WI38 (cell line): ENCODE results near the gene SRCIN1.

Experiments used
- H3K4me3 ChIP-seq: 2 replicates; pipeline ENCODE4 v1.5.1; 2011; ENCODE audit warnings: low read depth, mild to moderate bottlenecking, control low read depth, low read length
- TF ChIP-seq, protein P1 (sequence below): IDR thresholded peaks from 2 replicates; pipeline ENCODE4 v1.5.1; 2012; ENCODE audit warnings: low read depth, mild to moderate bottlenecking, control low read depth, low read length

The SRCIN1 gene

DNA sequence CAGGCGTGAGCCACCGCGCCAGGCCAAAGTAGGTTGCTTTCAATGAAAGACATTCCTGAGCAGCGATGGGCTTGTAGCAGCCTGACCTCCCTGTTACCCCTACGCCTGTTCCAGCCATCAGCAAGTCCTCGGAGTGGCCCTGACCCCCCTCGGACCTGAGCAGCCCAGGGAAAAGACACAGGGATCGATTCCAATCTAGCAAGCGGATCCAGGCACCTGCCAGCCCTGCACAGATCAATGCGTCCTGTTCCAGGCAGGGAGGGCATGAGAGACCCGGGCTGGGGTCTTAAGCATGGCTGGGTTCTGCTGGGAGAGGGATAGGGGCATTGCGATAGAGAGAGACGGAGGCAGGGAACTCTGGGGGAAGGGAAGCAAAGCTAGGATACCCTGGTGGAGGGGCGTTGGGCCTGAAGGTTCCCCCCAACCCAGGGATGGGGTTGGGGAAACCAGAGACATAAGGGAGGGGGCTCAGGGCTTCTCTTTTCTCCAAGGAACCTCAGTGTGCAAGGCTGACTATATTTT, 21.9 kb downstream of the SRCIN1 start:
- H3K4me3 ChIP-seq, result no peak overlapping the region
- TF ChIP-seq, protein P1, sequence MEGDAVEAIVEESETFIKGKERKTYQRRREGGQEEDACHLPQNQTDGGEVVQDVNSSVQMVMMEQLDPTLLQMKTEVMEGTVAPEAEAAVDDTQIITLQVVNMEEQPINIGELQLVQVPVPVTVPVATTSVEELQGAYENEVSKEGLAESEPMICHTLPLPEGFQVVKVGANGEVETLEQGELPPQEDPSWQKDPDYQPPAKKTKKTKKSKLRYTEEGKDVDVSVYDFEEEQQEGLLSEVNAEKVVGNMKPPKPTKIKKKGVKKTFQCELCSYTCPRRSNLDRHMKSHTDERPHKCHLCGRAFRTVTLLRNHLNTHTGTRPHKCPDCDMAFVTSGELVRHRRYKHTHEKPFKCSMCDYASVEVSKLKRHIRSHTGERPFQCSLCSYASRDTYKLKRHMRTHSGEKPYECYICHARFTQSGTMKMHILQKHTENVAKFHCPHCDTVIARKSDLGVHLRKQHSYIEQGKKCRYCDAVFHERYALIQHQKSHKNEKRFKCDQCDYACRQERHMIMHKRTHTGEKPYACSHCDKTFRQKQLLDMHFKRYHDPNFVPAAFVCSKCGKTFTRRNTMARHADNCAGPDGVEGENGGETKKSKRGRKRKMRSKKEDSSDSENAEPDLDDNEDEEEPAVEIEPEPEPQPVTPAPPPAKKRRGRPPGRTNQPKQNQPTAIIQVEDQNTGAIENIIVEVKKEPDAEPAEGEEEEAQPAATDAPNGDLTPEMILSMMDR, result no peak

DNA sequence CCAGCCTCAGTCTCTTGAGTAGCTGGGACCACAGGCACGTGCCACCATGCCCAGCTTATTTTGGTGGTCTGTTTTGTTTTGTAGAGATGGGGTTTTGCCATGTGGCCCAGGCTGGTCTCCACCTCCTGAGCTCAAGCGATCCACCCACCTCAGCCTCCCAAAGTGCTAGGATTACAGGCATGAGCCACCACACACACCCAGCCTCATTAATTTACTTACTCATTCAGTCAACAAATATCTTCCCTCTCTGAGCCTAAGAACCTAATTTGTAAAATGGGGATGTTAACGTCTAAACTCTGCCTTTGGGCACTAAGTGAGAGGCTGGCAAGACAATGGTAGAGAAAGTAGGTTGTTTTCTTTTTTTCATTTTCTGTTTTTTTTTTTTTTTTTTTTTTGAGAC, 22.6 kb downstream of the SRCIN1 start:
- TF ChIP-seq, protein P1, result no peak
- no peak overlapping the region for H3K4me3 ChIP-seq

DNA sequence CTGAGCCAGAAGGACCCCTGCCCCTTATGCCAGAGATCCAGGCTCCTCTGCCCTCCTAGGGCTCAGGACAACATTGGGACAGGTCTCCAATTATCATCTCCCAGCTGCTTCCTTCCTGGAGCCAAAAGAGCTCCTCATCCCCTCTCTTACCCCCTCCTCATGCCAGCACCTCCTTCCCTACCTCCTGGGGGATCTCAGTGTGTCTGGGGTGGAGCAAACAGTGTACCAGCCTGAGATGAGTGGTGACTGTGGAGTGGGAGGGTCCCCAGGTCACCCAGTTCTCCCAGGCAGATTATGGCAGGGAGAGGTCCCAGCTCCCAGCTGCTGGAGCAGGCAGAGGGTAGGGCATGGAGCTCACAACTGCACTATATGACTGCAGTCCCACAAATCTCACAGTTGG, 23.7 kb downstream of the SRCIN1 start:
- TF ChIP-seq, protein P1, result no peak
- H3K4me3 ChIP-seq, result no peak overlapping the region

DNA sequence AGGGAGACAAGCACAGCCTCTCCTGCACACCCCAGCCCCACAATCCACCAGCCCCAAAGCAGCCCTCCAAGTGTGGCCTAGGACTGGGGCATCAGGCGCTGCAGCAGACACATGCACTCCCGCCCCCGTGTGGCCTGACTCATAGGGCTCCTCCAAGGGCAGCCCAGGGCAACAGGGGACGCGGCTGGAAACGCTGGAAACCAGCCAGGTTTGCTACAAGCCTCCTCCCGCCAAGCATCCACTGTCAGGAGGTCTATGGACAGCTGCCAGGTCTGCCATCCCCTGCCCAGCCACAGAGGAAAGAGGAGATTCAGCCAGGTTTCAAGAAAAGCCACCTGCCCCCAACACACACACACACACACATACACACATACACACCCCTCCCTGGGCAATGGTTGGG, 25.8 kb downstream of the SRCIN1 start:
- H3K4me3 ChIP-seq, result no peak overlapping the region
- TF ChIP-seq, protein P1, result peak; percentile 11; the same call in 1 of the 2 replicates

DNA sequence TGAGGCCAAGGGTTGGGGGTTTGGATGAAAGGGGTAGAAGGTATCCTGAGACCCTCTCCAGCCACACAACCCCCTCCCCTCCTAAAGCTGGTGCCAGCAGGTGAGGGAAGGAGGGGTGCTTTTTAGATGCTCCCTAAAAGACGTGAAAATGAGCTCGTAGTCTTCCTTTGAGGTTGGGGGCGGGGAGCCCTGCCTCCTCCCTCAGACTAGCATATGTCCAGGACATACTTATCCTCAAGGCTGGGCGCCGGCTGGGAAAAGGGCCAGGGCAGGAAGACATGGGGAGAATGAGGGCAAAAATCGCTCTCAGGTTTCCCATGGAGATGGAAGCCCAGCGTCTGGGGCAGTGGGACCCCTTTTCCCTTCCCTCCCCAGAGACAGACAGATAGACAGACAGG, 26.7 kb downstream of the SRCIN1 start:
- no peak overlapping the region for H3K4me3 ChIP-seq
- TF ChIP-seq, protein P1, result no peak

DNA sequence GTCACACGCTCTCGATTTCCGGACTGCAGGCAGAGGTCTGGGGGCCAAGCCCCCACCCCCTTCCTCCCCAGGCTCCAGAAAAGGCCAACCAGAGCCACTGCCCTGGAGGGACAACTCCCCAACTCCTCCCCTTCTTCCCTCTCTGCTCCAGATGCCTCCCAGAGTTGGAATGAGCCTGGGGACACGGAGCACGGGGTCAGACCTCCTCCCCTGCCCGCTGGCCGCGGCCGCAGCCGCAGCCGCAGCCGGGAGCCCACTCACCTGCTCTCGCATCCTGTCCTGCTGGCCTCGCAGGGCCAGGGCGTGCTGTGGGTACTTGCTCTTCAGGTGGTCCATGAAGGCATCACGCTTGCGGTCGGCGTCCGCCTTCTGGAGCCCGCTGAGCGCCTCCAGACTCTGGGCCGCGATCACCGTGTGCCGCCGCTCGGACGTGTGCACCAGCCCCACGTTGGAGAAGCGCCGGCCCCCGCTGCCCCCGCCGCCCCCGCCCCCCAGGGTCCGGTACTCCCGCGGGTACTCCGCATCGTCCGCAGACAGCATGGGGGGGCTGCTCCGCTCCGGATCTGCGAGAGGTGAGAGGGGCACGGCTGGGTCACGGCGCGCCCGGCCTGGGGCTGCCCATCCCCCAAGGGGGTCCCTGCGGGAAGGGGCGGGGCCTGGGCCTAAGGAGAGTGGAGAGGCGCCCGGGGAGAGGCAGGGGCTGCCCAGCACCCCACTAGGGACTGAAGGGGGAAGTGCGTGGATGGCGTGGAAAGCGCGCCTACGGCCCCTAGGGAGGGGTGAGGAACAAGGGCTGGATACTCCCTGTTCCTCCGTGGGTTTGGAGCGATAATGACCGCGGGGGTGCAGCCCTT, 27.3 kb downstream of the SRCIN1 start:
- H3K4me3 ChIP-seq, result no peak overlapping the region
- TF ChIP-seq, protein P1, result no peak

DNA sequence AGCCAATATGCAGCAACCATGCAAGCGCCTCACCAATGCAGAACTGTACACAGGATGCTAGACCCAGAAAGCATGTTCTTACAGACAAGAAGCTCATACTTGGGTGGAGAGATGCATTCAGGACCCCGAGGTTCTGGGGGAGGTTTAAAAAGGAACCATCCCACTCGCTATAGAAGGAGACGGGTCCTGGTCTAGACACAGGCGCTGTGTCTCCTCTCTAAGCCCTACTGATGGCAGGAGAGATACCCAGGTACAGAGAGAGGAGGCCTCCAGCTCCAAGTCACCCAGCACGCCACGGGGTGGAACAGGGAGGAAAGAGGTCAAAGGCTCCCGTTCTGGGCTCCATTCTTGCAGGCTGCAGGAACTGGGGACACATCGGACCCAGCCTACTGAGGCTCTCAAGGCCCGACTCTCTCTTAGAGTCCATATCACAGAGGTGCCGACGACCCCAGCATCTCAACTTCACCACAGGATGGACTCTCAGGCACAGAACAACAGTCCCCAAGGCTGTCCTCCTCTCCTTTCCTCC, 28.0 kb downstream of the SRCIN1 start:
- H3K4me3 ChIP-seq, result no peak overlapping the region
- TF ChIP-seq, protein P1, result no peak
